Suprapubic skin (tissue), 4 donors: ENCODE data around the gene TMEM250.

Experiments used
- EP300 ChIP-seq: sonication (generic); formaldehyde crosslinking; IDR thresholded peaks from one replicate; pipeline ENCODE4 v1.6.1; 2017; ENCODE audit warnings: antibody characterized with exemption
- POLR2A ChIP-seq, 2 donors: fragments of 450-650 bp; IDR thresholded peaks; one replicate each; pipeline ENCODE4 v1.6.1; 2017; ENCODE audit warnings: antibody characterized with exemption in 2 of 2, mild to moderate bottlenecking in 2 of 2, moderate library complexity in 2 of 2
- POLR2AphosphoS5 ChIP-seq, 3 donors: sonication (generic); formaldehyde crosslinking; IDR thresholded peaks; one replicate each; pipeline ENCODE4 v1.6.1; 2017; ENCODE audit warnings: antibody characterized with exemption in 3 of 3
- TF ChIP-seq, protein P1 (sequence below), 2 donors: fragments of 200-600 bp in 1 of 2; fragments of 450-650 bp in 1 of 2; sonication (generic) in 1 of 2; IDR thresholded peaks; one replicate each; pipeline ENCODE4 v1.5.1; 2016 to 2019; ENCODE audit warnings: antibody characterized with exemption in 2 of 2, mild to moderate bottlenecking in 1 of 2, moderate library complexity in 1 of 2

DNA sequence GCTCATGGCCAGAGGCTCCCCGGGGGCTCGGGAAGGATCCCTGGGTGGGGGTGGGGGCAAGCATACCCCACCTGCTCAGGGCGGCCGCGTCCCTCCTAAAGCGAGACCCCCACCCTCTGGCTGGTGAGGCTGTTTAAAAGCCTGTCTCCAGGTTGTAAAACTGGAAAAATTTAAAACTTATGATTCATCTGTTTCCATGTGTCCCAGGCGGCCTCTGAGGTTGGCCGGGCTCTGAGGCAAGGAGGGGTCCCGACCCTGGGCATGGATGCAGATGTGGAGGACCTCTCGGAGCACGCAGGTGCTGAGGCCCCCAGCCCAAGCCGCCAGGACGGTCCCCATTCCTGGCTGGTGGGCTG is 24.2 kb upstream of the TMEM250 start:
- TF ChIP-seq, protein P1, sequence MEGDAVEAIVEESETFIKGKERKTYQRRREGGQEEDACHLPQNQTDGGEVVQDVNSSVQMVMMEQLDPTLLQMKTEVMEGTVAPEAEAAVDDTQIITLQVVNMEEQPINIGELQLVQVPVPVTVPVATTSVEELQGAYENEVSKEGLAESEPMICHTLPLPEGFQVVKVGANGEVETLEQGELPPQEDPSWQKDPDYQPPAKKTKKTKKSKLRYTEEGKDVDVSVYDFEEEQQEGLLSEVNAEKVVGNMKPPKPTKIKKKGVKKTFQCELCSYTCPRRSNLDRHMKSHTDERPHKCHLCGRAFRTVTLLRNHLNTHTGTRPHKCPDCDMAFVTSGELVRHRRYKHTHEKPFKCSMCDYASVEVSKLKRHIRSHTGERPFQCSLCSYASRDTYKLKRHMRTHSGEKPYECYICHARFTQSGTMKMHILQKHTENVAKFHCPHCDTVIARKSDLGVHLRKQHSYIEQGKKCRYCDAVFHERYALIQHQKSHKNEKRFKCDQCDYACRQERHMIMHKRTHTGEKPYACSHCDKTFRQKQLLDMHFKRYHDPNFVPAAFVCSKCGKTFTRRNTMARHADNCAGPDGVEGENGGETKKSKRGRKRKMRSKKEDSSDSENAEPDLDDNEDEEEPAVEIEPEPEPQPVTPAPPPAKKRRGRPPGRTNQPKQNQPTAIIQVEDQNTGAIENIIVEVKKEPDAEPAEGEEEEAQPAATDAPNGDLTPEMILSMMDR (IDR thresholded peaks at IDR 0.05) = no peak
- no peak for TF ChIP-seq POLR2A (IDR thresholded peaks at IDR 0.05)
- no peak for TF ChIP-seq EP300
- TF ChIP-seq POLR2AphosphoS5 (IDR thresholded peaks at IDR 0.05) = no peak
